Natural killer cell (primary cell): ENCODE data around the gene LGMN. TPM values are rescaled to one million over a fixed set of nuclear protein-coding genes. Genes with fewer than 3 reads are reported as not detected.

ENCODE experiments used
- ATAC-seq, 3 donors: fragments of 150-1000 bp in 2 of 3; fragments of 200-7000 bp in 1 of 3; cut with Tn5 transposase; 1 replicate in 1 of 3; 2 replicates in 2 of 3; pipeline ENCODE4 v1.10.0; 2021; ENCODE audit warnings: mild to moderate bottlenecking in 2 of 3, moderate library complexity in 2 of 3
- DNase-seq, 2 donors: peaks; one replicate each; pipeline versions ENCODE4 v3.0.0 to v3.0.0-alpha.2; 2013 to 2021; ENCODE audit warnings: mixed read lengths in 1 of 2
- H3K27ac ChIP-seq: one replicate; pipeline ENCODE4 v1.5.1; 2013; ENCODE audit warnings: mild to moderate bottlenecking, low read length
- H3K27me3 ChIP-seq: one replicate; pipeline ENCODE4 v1.6.1; 2013; ENCODE audit warnings: low read length; ENCODE audit not compliant: control insufficient read depth, insufficient read depth
- H3K36me3 ChIP-seq: one replicate; pipeline ENCODE4 v1.6.1; 2013; ENCODE audit warnings: low read length; ENCODE audit not compliant: control insufficient read depth, insufficient read depth
- H3K4me1 ChIP-seq: one replicate; pipeline ENCODE4 v1.6.1; 2013; ENCODE audit warnings: low read length; ENCODE audit not compliant: control insufficient read depth, insufficient read depth
- H3K4me3 ChIP-seq: one replicate; pipeline ENCODE4 v1.5.1; 2013; ENCODE audit warnings: low read length
- H3K9me3 ChIP-seq: one replicate; pipeline ENCODE4 v1.6.1; 2013; ENCODE audit warnings: low read length; ENCODE audit not compliant: control insufficient read depth, insufficient read depth
- H3K27ac Mint-ChIP-seq, 2 donors: one replicate each; pipeline ENCODE4 v1.8.0; 2022; ENCODE audit warnings: mild to moderate bottlenecking in 2 of 2, mixed read lengths in 2 of 2, moderate library complexity in 1 of 2
- H3K27me3 Mint-ChIP-seq, 2 donors: one replicate each; pipeline ENCODE4 v1.8.0; 2022; ENCODE audit warnings: low read depth in 2 of 2, mixed read lengths in 2 of 2
- H3K36me3 Mint-ChIP-seq: one replicate; pipeline ENCODE4 v1.8.0; 2022; ENCODE audit warnings: mixed read lengths
- H3K4me1 Mint-ChIP-seq, 2 donors: one replicate each; pipeline ENCODE4 v1.8.0; 2022; ENCODE audit warnings: mixed read lengths in 2 of 2
- H3K4me3 Mint-ChIP-seq: one replicate; pipeline ENCODE4 v1.8.0; 2022; ENCODE audit warnings: mild to moderate bottlenecking, moderate library complexity, mixed read lengths
- H3K9me3 Mint-ChIP-seq, 2 donors: one replicate each; pipeline ENCODE4 v1.8.0; 2022; ENCODE audit warnings: mixed read lengths in 2 of 2
- WGBS: methylation state at CpG from one replicate; pipeline ENCODE4 v1.1.7; 2013; ENCODE audit warnings: missing lambda C conversion rate; ENCODE audit not compliant: insufficient coverage; 5-methylcytosine and 5-hydroxymethylcytosine counted together
- intact Hi-C: fragments of 100-400 bp; cut with micrococcal nuclease; formaldehyde crosslinking; loops from one replicate; pipeline ENCODE4 v1.14.2; 2022
- total RNA-seq, 4 donors: library from RNA; stranded (reverse); fragments of 120-200 nt in 1 of 4; gene quantifications; one replicate each; pipeline versions ENCODE4 v1.2.3 to v1.2.4, GENCODE V29; 2013 to 2022
- TF ChIP-seq, protein P1 (sequence below): fragments of 200-600 bp; IDR thresholded peaks from one replicate; pipeline ENCODE4 v1.8.0; 2022; ENCODE audit warnings: antibody characterized with exemption

LGMN gene
- total RNA-seq, 3 donors from 2014 or later (not counting 1 experiment from before 2014, with no cell fraction given) = 0.39 to 6.1 (median 2.5) TPM

DNA sequence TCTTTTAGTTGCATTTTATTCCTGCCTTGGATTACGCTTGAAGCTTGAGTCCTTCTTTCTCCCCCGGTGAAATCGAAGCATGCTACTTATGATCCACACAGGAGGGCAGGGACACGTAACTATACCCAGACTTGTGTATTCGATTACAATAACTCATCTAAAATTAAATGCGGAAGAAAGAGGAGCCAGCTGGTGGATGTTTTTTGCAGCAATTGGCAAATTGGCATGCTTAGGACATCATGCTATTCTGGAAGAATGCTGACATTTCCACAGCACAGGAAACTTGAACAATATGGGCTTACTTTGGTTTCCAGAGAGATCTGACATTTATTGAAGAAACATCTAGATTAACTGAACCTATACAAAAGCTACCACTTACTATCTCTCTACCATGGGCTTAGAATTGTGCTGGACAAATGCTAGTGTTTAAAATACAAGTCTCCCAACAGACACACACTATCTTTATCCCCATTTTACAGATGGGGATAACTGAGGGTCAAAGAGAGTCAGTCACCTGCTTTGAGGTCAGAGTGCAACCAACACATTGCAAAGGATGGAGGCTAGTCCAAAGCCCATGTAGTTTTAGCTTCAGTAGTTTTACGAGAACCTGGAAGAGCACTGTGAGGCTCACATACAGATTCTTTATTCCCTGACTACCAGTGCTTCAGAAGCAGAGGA lies 36.3 kb downstream of the LGMN start:
- Mint-ChIP-seq H3K4me3 (no peak overlapping the region), H3K9me3 (no peaks in the 10 kb centered on the region), H3K4me1 (peaks cover 3 to 5% of the 10 kb centered on the region in 2 donors), H3K27me3 (peaks cover 0 to 6% of the 10 kb centered on the region in 2 donors), H3K27ac (no peak overlapping the region), H3K36me3 (no peaks in the 10 kb centered on the region)
- 94% methylated on average over 7 of the region's 7 CpGs for WGBS
- no peak for DNase-seq
- TF ChIP-seq, protein P1, sequence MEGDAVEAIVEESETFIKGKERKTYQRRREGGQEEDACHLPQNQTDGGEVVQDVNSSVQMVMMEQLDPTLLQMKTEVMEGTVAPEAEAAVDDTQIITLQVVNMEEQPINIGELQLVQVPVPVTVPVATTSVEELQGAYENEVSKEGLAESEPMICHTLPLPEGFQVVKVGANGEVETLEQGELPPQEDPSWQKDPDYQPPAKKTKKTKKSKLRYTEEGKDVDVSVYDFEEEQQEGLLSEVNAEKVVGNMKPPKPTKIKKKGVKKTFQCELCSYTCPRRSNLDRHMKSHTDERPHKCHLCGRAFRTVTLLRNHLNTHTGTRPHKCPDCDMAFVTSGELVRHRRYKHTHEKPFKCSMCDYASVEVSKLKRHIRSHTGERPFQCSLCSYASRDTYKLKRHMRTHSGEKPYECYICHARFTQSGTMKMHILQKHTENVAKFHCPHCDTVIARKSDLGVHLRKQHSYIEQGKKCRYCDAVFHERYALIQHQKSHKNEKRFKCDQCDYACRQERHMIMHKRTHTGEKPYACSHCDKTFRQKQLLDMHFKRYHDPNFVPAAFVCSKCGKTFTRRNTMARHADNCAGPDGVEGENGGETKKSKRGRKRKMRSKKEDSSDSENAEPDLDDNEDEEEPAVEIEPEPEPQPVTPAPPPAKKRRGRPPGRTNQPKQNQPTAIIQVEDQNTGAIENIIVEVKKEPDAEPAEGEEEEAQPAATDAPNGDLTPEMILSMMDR = no peak
- H3K4me1 ChIP-seq = peaks cover under 1% of the 10 kb centered on the region
- no peaks in the 10 kb centered on the region for H3K36me3 ChIP-seq
- no peak overlapping the region for H3K27ac ChIP-seq
- intact Hi-C loops = no loop called here
- no peak overlapping the region for H3K4me3 ChIP-seq
- H3K9me3 ChIP-seq = no peaks in the 10 kb centered on the region
- ATAC-seq = no peak
- no peaks in the 10 kb centered on the region for H3K27me3 ChIP-seq

DNA sequence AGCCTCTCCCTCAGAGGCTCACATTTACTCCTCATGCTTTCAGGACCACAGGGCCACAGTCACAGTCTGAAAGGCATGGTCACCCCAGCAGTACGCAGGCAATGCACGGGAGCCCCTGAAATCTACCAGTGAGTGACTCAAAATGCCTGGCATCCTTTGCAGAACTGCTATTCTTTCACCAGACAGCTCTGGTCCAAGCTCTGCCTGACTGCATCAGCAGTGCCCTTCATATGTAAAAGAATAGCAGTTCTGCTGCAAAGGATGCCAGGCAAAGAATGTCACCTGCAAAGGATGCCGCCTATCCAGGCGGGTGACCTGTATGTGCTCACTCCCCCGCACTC lies 38.5 kb downstream of the LGMN start:
- no peaks in the 10 kb centered on the region for H3K9me3 ChIP-seq
- no peak overlapping the region for H3K27ac ChIP-seq
- TF ChIP-seq, protein P1 = no peak
- peaks cover 1% of the 10 kb centered on the region for H3K4me1 ChIP-seq
- H3K36me3 ChIP-seq = no peaks in the 10 kb centered on the region
- ATAC-seq = no peak
- H3K4me3 ChIP-seq = no peak overlapping the region
- Mint-ChIP-seq H3K36me3 (no peaks in the 10 kb centered on the region), H3K27me3 (peaks cover 2 to 12% of the 10 kb centered on the region in 2 donors), H3K9me3 (no peaks in the 10 kb centered on the region), H3K4me1 (peaks cover 1 to 2% of the 10 kb centered on the region in 2 donors), H3K4me3 (no peak overlapping the region), H3K27ac (no peak overlapping the region)
- no peak for DNase-seq
- 95% methylated on average over 5 of the region's 5 CpGs for WGBS
- H3K27me3 ChIP-seq = no peaks in the 10 kb centered on the region
- intact Hi-C loops = no loop called here

DNA sequence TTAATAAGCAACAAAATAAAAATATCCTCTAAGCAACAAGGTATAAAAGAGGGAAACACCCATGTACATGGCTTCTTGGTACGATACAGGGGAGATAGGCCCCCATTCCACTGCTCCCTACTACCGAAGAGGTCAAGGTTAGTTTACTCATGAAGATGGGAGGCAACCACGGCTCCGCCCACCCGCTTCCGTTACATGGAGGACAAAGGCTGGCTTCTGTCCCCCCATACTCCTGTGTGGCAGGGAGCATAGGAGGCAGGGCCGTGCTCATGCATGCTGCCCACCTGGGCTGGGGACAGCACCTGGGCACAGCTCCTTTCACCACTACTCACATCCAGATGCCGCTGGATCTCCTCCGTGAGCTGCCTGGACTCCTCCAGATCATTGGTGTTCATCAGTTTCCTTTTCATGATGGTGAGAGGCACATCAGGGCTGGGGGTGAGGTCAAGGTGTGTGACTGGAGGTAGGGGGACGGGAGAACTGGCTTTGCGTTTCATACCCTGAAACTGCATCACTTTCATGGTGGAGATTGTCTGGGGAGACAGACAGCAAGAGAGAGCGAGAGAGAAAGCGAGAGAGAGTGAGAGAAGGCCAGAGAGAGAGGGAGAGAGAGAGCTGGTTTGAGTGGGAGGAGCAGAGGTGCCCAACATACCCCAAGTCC lies 39.0 kb downstream of the LGMN start:
- Histone ChIP-seq H3K27ac (no peak overlapping the region), H3K4me3 (no peak overlapping the region), H3K27me3 (no peaks in the 10 kb centered on the region), H3K4me1 (peaks cover 6% of the 10 kb centered on the region), H3K36me3 (no peaks in the 10 kb centered on the region), H3K9me3 (no peaks in the 10 kb centered on the region)
- H3K27me3 Mint-ChIP-seq = peaks cover 7 to 15% of the 10 kb centered on the region in 2 donors
- H3K4me1 Mint-ChIP-seq = peaks cover 6 to 7% of the 10 kb centered on the region in 2 donors
- TF ChIP-seq, protein P1 = no peak
- no peaks in the 10 kb centered on the region for H3K9me3 Mint-ChIP-seq
- 92% methylated on average over 13 of the region's 13 CpGs for WGBS
- ATAC-seq (no peak), DNase-seq (no peak)
- no peak overlapping the region for H3K27ac Mint-ChIP-seq
- intact Hi-C loops = no loop called here
- no peaks in the 10 kb centered on the region for H3K36me3 Mint-ChIP-seq
- no peak overlapping the region for H3K4me3 Mint-ChIP-seq
